ENCODE measurements around the gene MMRN1. TPM values are rescaled to one million over a fixed set of nuclear protein-coding genes. Genes with fewer than 3 reads are reported as not detected.

MMRN1 gene
- total RNA-seq, 2 donors from 2014 or later: not detected

GRCh38 chr4:89915937-89916336 is 21.3 kb downstream of the MMRN1 start:
- Histone ChIP-seq H3K27me3 (ENCODE audit: control insufficient read depth, insufficient read depth, low read length, poor library complexity, severe bottlenecking) (no peaks in the 10 kb centered on the region), H3K36me3 (ENCODE audit: control insufficient read depth, insufficient read depth, low read length) (no peaks in the 10 kb centered on the region), H3K9me3 (ENCODE audit: control insufficient read depth, low read length) (no peaks in the 10 kb centered on the region), H3K9ac (ENCODE audit: extremely low read depth, low read length, poor library complexity, severe bottlenecking) (no peak overlapping the region), H3K4me1 (ENCODE audit: control insufficient read depth, insufficient read depth, low read length) (peaks cover 8% of the 10 kb centered on the region), H3K27ac (ENCODE audit: low read depth, low read length) (no peak overlapping the region), H3K4me3 (ENCODE audit: low read length) (no peak overlapping the region)
- Mint-ChIP-seq H3K27ac (no peak overlapping the region), H3K27me3 (ENCODE audit: insufficient read depth) (no peaks in the 10 kb centered on the region), H3K36me3 (ENCODE audit: low read depth) (no peaks in the 10 kb centered on the region), H3K4me3 (no peak overlapping the region), H3K9me3 (no peaks in the 10 kb centered on the region), H3K4me1 (peaks cover 17% of the 10 kb centered on the region)
- WGBS, 2 experiments (ENCODE audit: insufficient coverage in 1 of 2, insufficient read length in 1 of 2): 68 to 69% methylated on average over 2 to 3 of the region's 3 CpGs
- no peak for DNase-seq
- no peak for TF ChIP-seq CTCF (conservative IDR thresholded peaks at IDR 0.05)

- 85 to 97% methylated on average over 4 to 5 of the region's 5 CpGs for WGBS, 2 experiments (ENCODE audit: insufficient coverage in 1 of 2, insufficient read length in 1 of 2)
- no peak for DNase-seq
Observed at GRCh38 chr4:89922848-89923416, 28.3 kb downstream of the MMRN1 start.

GRCh38 chr4:89928838-89929237 is 34.2 kb downstream of the MMRN1 start:
- Histone ChIP-seq H3K27me3 (ENCODE audit: control insufficient read depth, insufficient read depth, low read length, poor library complexity, severe bottlenecking) (no peaks in the 10 kb centered on the region), H3K9ac (ENCODE audit: extremely low read depth, low read length, poor library complexity, severe bottlenecking) (no peak overlapping the region), H3K4me3 (ENCODE audit: low read length) (no peak overlapping the region), H3K27ac (ENCODE audit: low read depth, low read length) (no peak overlapping the region), H3K36me3 (ENCODE audit: control insufficient read depth, insufficient read depth, low read length) (no peaks in the 10 kb centered on the region), H3K4me1 (ENCODE audit: control insufficient read depth, insufficient read depth, low read length) (no peaks in the 10 kb centered on the region), H3K9me3 (ENCODE audit: control insufficient read depth, low read length) (no peaks in the 10 kb centered on the region)
- Mint-ChIP-seq H3K27ac (no peak overlapping the region), H3K36me3 (ENCODE audit: low read depth) (no peaks in the 10 kb centered on the region), H3K4me1 (peaks cover 6% of the 10 kb centered on the region), H3K27me3 (ENCODE audit: insufficient read depth) (peaks cover 24% of the 10 kb centered on the region), H3K9me3 (peaks cover 2% of the 10 kb centered on the region), H3K4me3 (no peak overlapping the region)
- 87% methylated on average over 4 of the region's 4 CpGs; no CpG with 5 or more reads in 1 of the 2 experiments for WGBS, 2 experiments (ENCODE audit: insufficient coverage in 1 of 2, insufficient read length in 1 of 2)
- DNase-seq: no peak
- TF ChIP-seq CTCF (conservative IDR thresholded peaks at IDR 0.05): no peak

More at GRCh38 chr4:89922848-89923416, 28.3 kb downstream of the MMRN1 start:
- no peak for TF ChIP-seq CTCF (conservative IDR thresholded peaks at IDR 0.05)
- Histone ChIP-seq H3K9me3 (ENCODE audit: control insufficient read depth, low read length) (no peaks in the 10 kb centered on the region), H3K4me1 (ENCODE audit: control insufficient read depth, insufficient read depth, low read length) (no peaks in the 10 kb centered on the region), H3K9ac (ENCODE audit: extremely low read depth, low read length, poor library complexity, severe bottlenecking) (no peak overlapping the region), H3K4me3 (ENCODE audit: low read length) (no peak overlapping the region), H3K27me3 (ENCODE audit: control insufficient read depth, insufficient read depth, low read length, poor library complexity, severe bottlenecking) (no peaks in the 10 kb centered on the region), H3K36me3 (ENCODE audit: control insufficient read depth, insufficient read depth, low read length) (no peaks in the 10 kb centered on the region), H3K27ac (ENCODE audit: low read depth, low read length) (no peak overlapping the region)
- no peak overlapping the region for H3K27ac Mint-ChIP-seq
- H3K9me3 Mint-ChIP-seq: no peaks in the 10 kb centered on the region
- H3K4me1 Mint-ChIP-seq: no peaks in the 10 kb centered on the region
- peaks cover 14% of the 10 kb centered on the region for H3K27me3 Mint-ChIP-seq (ENCODE audit: insufficient read depth)
- no peaks in the 10 kb centered on the region for H3K36me3 Mint-ChIP-seq (ENCODE audit: low read depth)
- H3K4me3 Mint-ChIP-seq: no peak overlapping the region

All from endodermal cell (in vitro differentiated cells).